Mesenchymal stem cell (in vitro differentiated cells and primary cell): ENCODE measurements around the gene ECHS1.
"Not testable (repeated sequence)": the region's sequence is repeated elsewhere in the genome, so short reads cannot be mapped to it uniquely, and the experiment has no call there.

Experiments
- DNase-seq: peaks from one replicate; pipeline ENCODE4 v3.0.0-alpha.2; 2013
- H2AFZ ChIP-seq: one replicate; pipeline ENCODE4 v1.6.1; 2013; ENCODE audit warnings: low read depth, mild to moderate bottlenecking, control low read depth, inconsistent platforms, low read length, moderate library complexity
- H2AK5ac ChIP-seq: 2 replicates; pipeline ENCODE4 v1.6.1; 2013; ENCODE audit warnings: low read length, moderate library complexity, mild to moderate bottlenecking, inconsistent platforms; ENCODE audit not compliant: severe bottlenecking
- H2BK120ac ChIP-seq: one replicate; pipeline ENCODE4 v1.6.1; 2013; ENCODE audit warnings: low read depth, mild to moderate bottlenecking, inconsistent platforms, low read length, moderate library complexity
- H2BK12ac ChIP-seq, 2 experiments: one replicate each; pipeline ENCODE4 v1.6.1; 2013; ENCODE audit warnings: inconsistent platforms in 2 of 2, low read length in 2 of 2, mild to moderate bottlenecking in 2 of 2, moderate library complexity in 2 of 2, control low read depth in 1 of 2
- H2BK15ac ChIP-seq: one replicate; pipeline ENCODE4 v1.6.1; 2013; ENCODE audit warnings: mild to moderate bottlenecking, low read depth, inconsistent platforms; ENCODE audit not compliant: poor library complexity, severe bottlenecking
- H2BK5ac ChIP-seq: 2 replicates; pipeline ENCODE4 v1.6.1; 2013; ENCODE audit warnings: low read depth, mild to moderate bottlenecking, low read length, control low read depth, inconsistent platforms; ENCODE audit not compliant: poor library complexity, severe bottlenecking
- H3K14ac ChIP-seq, 2 experiments: one replicate each; pipeline ENCODE4 v1.6.1; 2013; ENCODE audit warnings: inconsistent platforms in 2 of 2, low read length in 2 of 2, control low read depth in 1 of 2, mild to moderate bottlenecking in 1 of 2, moderate library complexity in 1 of 2
- H3K18ac ChIP-seq, 2 experiments: one replicate each; pipeline ENCODE4 v1.6.1; 2013; ENCODE audit warnings: inconsistent platforms in 2 of 2, low read length in 2 of 2, control low read depth in 1 of 2, low read depth in 1 of 2, mild to moderate bottlenecking in 1 of 2
- H3K23ac ChIP-seq, 2 experiments: one replicate each; pipeline ENCODE4 v1.6.1; 2013; ENCODE audit warnings: inconsistent platforms in 2 of 2, low read length in 2 of 2, mild to moderate bottlenecking in 2 of 2, moderate library complexity in 2 of 2, control low read depth in 1 of 2
- H3K27ac ChIP-seq: 2 replicates; pipeline ENCODE4 v1.5.1; 2013; ENCODE audit warnings: mild to moderate bottlenecking, moderate library complexity, low read length, control low read depth, inconsistent platforms; ENCODE audit not compliant: poor library complexity, severe bottlenecking
- H3K27me3 ChIP-seq, 2 experiments: 2 replicates each; pipeline versions ENCODE4 v1.6.1 to v1.7.0; 2013; ENCODE audit warnings: low read length in 2 of 2, mild to moderate bottlenecking in 2 of 2, moderate library complexity in 2 of 2, control low read depth in 1 of 2, inconsistent platforms in 1 of 2; ENCODE audit not compliant: control insufficient read depth in 1 of 2, insufficient read depth in 1 of 2
- H3K36me3 ChIP-seq, 2 experiments: 2 replicates each; pipeline versions ENCODE4 v1.6.1 to v1.7.0; 2013; ENCODE audit warnings: low read length in 2 of 2, control low read depth in 1 of 2, inconsistent platforms in 1 of 2, low read depth in 1 of 2, mild to moderate bottlenecking in 1 of 2; ENCODE audit not compliant: insufficient read depth in 2 of 2, control insufficient read depth in 1 of 2
- H3K4ac ChIP-seq, 2 experiments: one replicate each; pipeline ENCODE4 v1.6.1; 2013; ENCODE audit warnings: inconsistent platforms in 2 of 2, low read length in 2 of 2, mild to moderate bottlenecking in 2 of 2, moderate library complexity in 2 of 2, control low read depth in 1 of 2, low read depth in 1 of 2
- H3K4me1 ChIP-seq: 2 replicates; pipeline ENCODE4 v1.6.1; 2013; ENCODE audit warnings: low read depth, low read length, control low read depth; ENCODE audit not compliant: control insufficient read depth, insufficient read depth
- H3K4me2 ChIP-seq: 2 replicates; pipeline ENCODE4 v1.6.1; 2013; ENCODE audit warnings: low read length, mild to moderate bottlenecking, inconsistent platforms; ENCODE audit not compliant: poor library complexity, severe bottlenecking
- H3K4me3 ChIP-seq, 2 experiments: 2 replicates each; pipeline versions ENCODE4 v1.5.1 to v1.7.0; 2013; ENCODE audit warnings: low read length in 2 of 2, mild to moderate bottlenecking in 2 of 2, control low read depth in 1 of 2, low read depth in 1 of 2; ENCODE audit not compliant: insufficient read depth in 1 of 2
- H3K79me1 ChIP-seq: replicated peaks from 2 replicates; pipeline ENCODE4 v1.6.1; 2013; ENCODE audit warnings: mild to moderate bottlenecking, control low read depth, low read length, inconsistent platforms; ENCODE audit not compliant: poor library complexity, severe bottlenecking
- H3K9ac ChIP-seq: 2 replicates; pipeline ENCODE4 v1.7.0; 2013; ENCODE audit warnings: mild to moderate bottlenecking, low read length, moderate library complexity
- H3K9me3 ChIP-seq: 2 replicates; pipeline ENCODE4 v1.7.0; 2013; ENCODE audit warnings: mild to moderate bottlenecking, low read length; ENCODE audit not compliant: control insufficient read depth
- H4K8ac ChIP-seq: one replicate; pipeline ENCODE4 v1.6.1; 2013; ENCODE audit warnings: inconsistent platforms, mild to moderate bottlenecking, low read length, moderate library complexity
- H4K91ac ChIP-seq: one replicate; pipeline ENCODE4 v1.6.1; 2013; ENCODE audit warnings: mild to moderate bottlenecking, low read length, inconsistent platforms
- WGBS: methylation state at CpG from one replicate; pipeline ENCODE4 v1.1.7; 2013; ENCODE audit warnings: mixed read lengths; 5-methylcytosine and 5-hydroxymethylcytosine counted together

The ECHS1 gene

DNA sequence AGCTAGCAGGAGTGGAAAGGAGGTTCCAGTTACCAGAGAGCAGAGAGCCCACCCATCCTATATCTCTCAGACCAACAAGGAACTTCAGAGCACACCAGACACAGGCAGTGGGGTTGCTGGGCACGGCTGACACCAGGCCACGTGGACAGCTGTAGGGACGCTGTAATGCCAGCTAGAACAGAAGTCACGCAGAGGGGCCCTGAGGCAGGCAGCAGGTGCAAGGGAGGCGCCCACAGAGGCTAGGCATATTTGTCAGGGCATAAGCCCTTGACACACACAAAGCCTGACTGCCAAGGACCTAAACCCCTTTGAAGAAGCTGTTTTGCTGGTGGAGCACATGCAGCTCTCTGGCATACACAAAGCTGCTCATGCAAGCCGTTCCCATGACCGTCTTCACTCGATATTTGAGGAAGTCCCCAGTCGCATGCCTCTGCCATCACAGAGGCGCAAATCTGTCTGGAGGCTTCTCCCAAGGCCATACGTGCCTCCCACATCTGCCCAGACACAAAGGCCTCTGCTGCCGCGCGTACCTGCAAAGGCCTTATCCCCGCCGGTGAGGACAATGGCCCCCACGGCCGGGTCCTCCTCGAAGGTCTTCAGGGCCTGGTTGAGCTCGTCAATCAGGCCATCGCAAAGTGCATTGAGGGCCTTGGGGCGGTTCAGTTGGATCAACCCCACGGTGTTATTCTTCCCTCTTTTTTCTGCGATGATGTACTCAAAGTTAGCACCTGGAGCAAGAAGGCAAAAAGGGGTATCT lies 2.9 kb downstream of the ECHS1 start:
- Histone ChIP-seq H3K4ac (no peak overlapping the region), H3K27me3 (no peaks in the 10 kb centered on the region)
- WGBS: 97% methylated on average over 24 of the region's 24 CpGs

DNA sequence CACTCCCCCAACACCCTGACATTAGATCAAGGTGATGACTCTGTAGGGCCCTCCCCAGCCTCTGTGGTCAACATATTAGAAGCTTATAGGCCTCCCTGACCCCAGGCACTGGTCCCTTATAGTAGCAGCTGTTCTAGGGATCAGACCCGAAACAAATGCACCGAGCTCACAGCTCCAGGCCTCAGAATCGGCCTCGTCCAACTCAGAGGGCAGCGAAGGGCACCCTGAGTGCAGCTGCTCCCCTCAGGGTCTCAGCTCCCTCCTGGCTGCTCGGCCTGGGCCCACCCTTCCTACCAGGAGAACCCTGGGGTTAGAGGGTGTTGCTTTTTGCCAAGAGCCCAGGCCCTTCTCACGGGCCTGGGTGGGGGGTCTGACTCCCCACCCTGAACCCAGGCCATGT lies 5.0 kb downstream of the ECHS1 start:
- no peak overlapping the region for H3K4me3 ChIP-seq
- no peak overlapping the region for H3K14ac ChIP-seq
- peaks cover 40% of the 10 kb centered on the region for H3K79me1 ChIP-seq
- H3K23ac ChIP-seq: no peak overlapping the region
- no peak for DNase-seq
- H3K4me2 ChIP-seq: no peak overlapping the region
- no peak overlapping the region for H4K8ac ChIP-seq
- 99% methylated on average over 7 of the region's 7 CpGs for WGBS
- no peaks in the 10 kb centered on the region for H3K9me3 ChIP-seq
- no peak overlapping the region for H3K27ac ChIP-seq
- no peak overlapping the region for H2AFZ ChIP-seq
- no peak overlapping the region for H4K91ac ChIP-seq
- no peak overlapping the region for H3K9ac ChIP-seq
- H2BK120ac ChIP-seq: no peak overlapping the region
- no peak overlapping the region for H2BK15ac ChIP-seq
- no peak overlapping the region for H3K4ac ChIP-seq
- no peak overlapping the region for H2BK12ac ChIP-seq
- H2BK5ac ChIP-seq: no peak overlapping the region
- no peak overlapping the region for H3K18ac ChIP-seq
- H3K27me3 ChIP-seq: no peaks in the 10 kb centered on the region
- no peak overlapping the region for H2AK5ac ChIP-seq
- peaks cover 65 to 69% of the 10 kb centered on the region in 2 experiments for H3K36me3 ChIP-seq
- peaks cover 14% of the 10 kb centered on the region for H3K4me1 ChIP-seq

More for the DNA sequence above, 2.9 kb downstream of the ECHS1 start:
- no peak overlapping the region for H3K23ac ChIP-seq
- no peak overlapping the region for H2BK12ac ChIP-seq
- H4K91ac ChIP-seq: peak overlapping the region; percentile 46
- peaks cover 49 to 57% of the 10 kb centered on the region in 2 experiments for H3K36me3 ChIP-seq
- no peak overlapping the region for H2BK15ac ChIP-seq
- H2BK120ac ChIP-seq: no peak overlapping the region
- H3K4me1 ChIP-seq: peaks cover 14% of the 10 kb centered on the region
- no peak overlapping the region for H3K9ac ChIP-seq
- H2AFZ ChIP-seq: no peak overlapping the region
- no peak overlapping the region for H2BK5ac ChIP-seq
- no peak for DNase-seq
- no peak overlapping the region for H3K14ac ChIP-seq
- no peak overlapping the region for H3K27ac ChIP-seq
- H3K4me2 ChIP-seq: no peak overlapping the region
- no peak overlapping the region for H3K18ac ChIP-seq
- no peak overlapping the region for H4K8ac ChIP-seq
- H3K9me3 ChIP-seq: no peaks in the 10 kb centered on the region
- no peak overlapping the region for H3K4me3 ChIP-seq
- peaks cover 40% of the 10 kb centered on the region for H3K79me1 ChIP-seq
- no peak overlapping the region for H2AK5ac ChIP-seq

DNA sequence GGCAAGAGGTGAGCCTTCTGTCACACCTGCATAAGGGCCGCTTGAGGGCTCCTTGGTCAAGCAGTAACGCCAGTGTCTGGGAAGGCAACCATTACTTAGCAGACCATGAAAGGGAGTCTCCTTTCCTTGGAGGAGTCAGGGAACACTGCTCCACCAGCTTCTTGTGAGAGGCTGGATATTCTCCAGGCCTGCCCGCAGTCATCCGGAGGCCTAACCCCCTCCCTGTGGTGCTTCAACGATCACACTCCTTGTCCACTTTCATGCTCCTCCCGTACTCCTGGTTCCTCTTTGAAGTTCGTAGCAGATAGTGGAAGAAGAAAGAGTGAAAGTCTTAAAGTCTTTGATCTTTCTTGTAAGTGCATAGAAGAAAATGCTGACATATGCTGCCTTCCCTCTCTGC lies 5.7 kb downstream of the ECHS1 start:
- not testable (repeated sequence) for H3K4ac ChIP-seq, H2AK5ac ChIP-seq, H3K4me2 ChIP-seq, DNase-seq, H3K9me3 ChIP-seq, H2BK15ac ChIP-seq, H3K23ac ChIP-seq, H2BK120ac ChIP-seq, H2BK5ac ChIP-seq, H3K27ac ChIP-seq, H2BK12ac ChIP-seq, H3K4me3 ChIP-seq, H3K18ac ChIP-seq, H3K27me3 ChIP-seq, H4K91ac ChIP-seq, H2AFZ ChIP-seq, H4K8ac ChIP-seq, H3K9ac ChIP-seq, H3K14ac ChIP-seq
- no CpG with 5 or more reads among the region's 7 CpGs for WGBS
- Histone ChIP-seq H3K36me3 (peaks cover 72 to 76% of the 10 kb centered on the region in 2 experiments), H3K4me1 (peaks cover 12% of the 10 kb centered on the region), H3K79me1 (peaks cover 40% of the 10 kb centered on the region)

DNA sequence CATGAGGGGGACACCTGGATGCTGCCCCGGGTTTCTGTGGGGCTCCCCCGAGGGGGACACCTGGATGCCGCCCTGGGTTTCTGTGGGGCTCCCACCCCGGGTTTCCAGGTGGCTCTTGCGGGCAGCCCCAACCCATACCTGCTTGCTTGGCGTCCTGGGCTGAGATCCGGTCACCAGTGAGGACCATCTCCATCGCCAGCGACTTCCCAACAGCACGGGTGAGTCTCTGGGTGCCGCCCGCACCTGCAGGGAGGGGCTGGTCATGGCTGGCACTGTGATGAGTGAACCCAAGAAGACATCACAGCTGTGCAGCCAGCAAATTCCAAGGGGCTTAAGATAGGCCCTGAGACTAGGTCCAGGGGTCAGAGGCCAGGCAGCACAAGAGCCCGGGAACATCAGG lies 6.4 kb downstream of the ECHS1 start:
- no peak overlapping the region for H3K9ac ChIP-seq
- no peak for DNase-seq
- peaks cover 35% of the 10 kb centered on the region for H3K79me1 ChIP-seq
- no peak overlapping the region for H2BK5ac ChIP-seq
- no peak overlapping the region for H2AK5ac ChIP-seq
- peaks cover 79 to 80% of the 10 kb centered on the region in 2 experiments for H3K36me3 ChIP-seq
- no peaks in the 10 kb centered on the region for H3K27me3 ChIP-seq
- no peak overlapping the region for H2BK15ac ChIP-seq
- 96% methylated on average over 13 of the region's 13 CpGs for WGBS
- no peak overlapping the region for H3K18ac ChIP-seq
- peaks cover 6% of the 10 kb centered on the region for H3K4me1 ChIP-seq
- no peak overlapping the region for H2AFZ ChIP-seq
- no peak overlapping the region for H4K91ac ChIP-seq
- H4K8ac ChIP-seq: no peak overlapping the region
- no peak overlapping the region for H2BK120ac ChIP-seq
- H3K14ac ChIP-seq: no peak overlapping the region
- no peak overlapping the region for H3K4me3 ChIP-seq
- no peaks in the 10 kb centered on the region for H3K9me3 ChIP-seq
- no peak overlapping the region for H3K23ac ChIP-seq
- no peak overlapping the region for H3K4me2 ChIP-seq
- no peak overlapping the region for H2BK12ac ChIP-seq
- H3K27ac ChIP-seq: no peak overlapping the region
- no peak overlapping the region for H3K4ac ChIP-seq
